Limb (tissue), 2 donors: ENCODE measurements around the gene HOXA13.

Experiments
- DNase-seq, 2 donors: peaks; one replicate each; pipeline ENCODE4 v3.0.0-alpha.2; 2016; ENCODE audit errors: extremely low spot score in 2 of 2

HOXA13 gene

GRCh38 chr7:27149842-27150567 is 49.9 kb downstream of the HOXA13 start:
- no peak for DNase-seq

DNA sequence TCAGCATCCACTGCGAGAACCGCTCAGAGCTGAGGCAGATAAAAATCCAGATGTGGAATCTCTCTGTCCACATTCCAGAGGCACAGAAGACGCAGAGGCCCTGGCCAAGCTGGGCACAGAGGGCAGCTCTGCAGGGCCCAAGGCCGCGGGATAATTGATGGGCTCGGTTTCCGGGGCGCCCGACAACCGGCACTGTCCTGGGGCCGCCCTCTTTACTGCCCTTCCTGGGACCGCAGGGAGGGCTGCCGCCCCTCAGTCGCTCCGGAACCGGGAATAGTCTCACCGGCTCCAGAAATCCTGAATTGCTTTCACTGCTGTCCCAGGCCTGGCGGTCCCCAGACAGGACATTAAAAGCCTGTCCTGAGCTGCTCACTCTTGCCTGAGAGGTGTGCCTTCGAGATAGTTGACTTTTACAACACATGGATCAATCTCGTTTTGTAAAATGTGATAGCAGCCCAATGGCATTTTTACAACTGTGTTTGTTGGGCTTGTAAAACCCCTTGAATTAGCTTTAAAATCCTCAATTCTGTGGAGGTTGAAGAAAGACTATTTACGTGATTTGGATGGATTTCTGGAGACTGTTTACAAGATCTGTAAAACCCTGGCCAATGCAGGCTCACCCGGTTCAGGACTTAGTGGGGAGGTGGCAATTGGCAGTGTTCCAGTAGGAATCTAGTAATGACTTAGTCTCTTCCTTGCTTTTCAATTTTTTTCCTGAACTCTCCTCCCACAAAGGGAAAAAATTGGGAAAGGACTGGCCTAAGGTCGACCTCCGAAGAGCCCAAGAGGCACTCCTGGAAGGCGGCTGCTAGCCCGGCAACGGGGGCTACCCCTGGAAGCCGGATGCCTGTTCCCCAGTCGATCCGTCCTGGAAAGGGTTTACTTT is 50.9 kb downstream of the HOXA13 start:
- DNase-seq = peak in 1 of 2 donors; percentile 55

DNA sequence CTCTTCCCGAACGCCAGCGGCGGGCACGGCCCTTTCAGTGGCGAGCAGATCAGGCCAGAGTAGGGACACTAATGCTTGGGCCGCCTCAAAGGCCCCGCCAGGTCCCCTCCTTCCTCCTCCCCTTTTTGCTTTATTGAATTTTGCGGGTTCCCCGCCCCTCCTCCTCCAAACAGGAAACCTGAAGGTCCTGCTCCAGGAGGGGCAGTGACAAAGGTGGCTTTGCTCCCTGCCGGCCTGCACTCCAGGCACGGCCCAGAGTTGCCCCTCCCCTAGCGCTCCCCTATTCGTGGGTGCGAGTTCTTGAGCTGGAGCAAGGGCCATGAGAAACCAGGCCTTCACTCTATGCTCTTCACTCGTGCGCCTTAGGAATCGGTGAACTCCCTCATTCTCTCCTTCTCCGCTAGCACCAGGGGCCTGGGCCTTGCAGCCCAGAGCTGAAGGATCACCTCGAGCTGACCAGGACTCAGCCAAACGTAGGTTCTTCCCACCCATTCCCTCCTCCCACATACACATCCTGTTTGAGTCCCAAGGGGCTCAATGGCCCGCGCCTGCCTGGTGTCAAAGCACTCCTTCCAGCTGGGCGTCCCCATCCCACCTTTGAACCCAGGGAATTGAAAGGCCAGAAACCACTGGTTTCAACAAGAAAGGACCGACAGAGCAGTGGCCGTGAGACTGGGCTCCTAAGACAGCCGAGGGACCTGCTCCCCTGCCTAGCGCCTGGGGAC is 51.7 kb downstream of the HOXA13 start:
- peak in 1 of 2 donors; percentile 53 for DNase-seq

GRCh38 chr7:27147199-27148030 is 52.5 kb downstream of the HOXA13 start, which contains the start of gene HOXA6:
Gene HOXA6, minus strand, starts transcription at chr7:27147774. Its CDS starts 25 bp downstream, at chr7:27147749.
- DNase-seq = peak in 1 of 2 donors; percentile 86

DNA sequence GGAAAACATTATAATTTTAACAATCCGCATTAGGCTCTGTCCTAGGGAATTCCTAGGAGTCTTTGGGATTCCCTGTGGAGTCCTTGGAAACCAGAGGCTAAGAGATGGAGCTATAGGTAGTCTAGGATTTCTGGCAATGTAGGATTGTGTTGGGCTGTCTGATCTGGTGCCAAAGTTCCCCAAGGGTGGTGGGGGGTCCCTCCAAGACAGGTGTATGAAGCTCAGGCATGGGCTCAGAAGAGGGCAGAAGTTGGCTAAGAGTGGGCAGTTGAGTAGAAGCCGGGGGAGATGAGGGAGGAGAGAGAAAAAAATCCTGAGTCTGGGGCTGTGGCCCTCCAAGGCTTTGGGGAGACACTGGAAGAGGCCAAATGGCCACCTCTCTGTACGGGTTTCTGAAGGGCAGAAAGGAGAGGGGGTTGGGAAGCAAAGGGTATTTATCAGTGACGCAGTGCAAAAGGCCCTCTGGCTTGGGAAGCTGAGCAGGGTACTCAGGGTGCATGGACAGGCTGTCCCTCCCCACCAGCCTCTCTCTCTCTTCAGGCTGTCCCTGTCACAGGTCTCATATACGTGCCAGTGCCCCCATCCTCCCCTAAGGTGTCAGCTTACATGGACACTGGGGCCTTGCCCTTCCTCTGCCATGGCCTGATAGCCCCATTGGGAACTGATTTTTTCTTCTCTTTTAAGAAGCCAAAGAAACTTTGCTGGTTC is 53.2 kb downstream of the HOXA13 start:
- DNase-seq = peak in 1 of 2 donors; percentile 44

GRCh38 chr7:27145914-27146412 is 53.9 kb downstream of the HOXA13 start:
- DNase-seq = peak in 1 of 2 donors; percentile 45

GRCh38 chr7:27145165-27145913 is 54.6 kb downstream of the HOXA13 start:
- DNase-seq = peak in 1 of 2 donors; percentile 68

DNA sequence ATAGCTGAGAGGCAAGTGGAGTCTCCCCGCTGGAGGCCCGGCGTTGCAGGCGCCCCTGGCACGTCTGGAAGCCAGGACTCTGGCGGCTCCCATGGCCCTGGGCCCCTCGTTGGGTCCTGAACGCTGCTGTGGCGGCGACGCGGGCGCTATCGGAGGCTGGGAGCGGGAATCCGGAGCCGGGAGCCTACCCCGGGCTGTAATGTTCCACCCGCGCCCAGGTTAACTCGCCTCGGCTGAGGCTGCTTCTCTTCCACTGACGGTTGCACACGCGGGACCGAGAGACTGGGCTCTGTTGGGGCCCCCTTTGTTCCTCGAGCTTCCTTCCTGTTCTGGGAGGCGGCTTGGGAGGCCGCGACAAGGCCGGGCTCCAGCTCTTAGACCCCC is 55.1 kb downstream of the HOXA13 start:
- peak in 1 of 2 donors; percentile 76 for DNase-seq
